IMR-90 (cell line): Measurements from ENCODE around the gene ADAM15.

Experiments
- CEBPB ChIP-seq: IDR thresholded peaks from 2 replicates; pipeline ENCODE4 v1.6.1; 2012; ENCODE audit warnings: low read depth, low read length, improper control_type of control experiment
- MAZ ChIP-seq: IDR thresholded peaks from 2 replicates; pipeline ENCODE4 v1.6.1; 2012; ENCODE audit warnings: low read depth, mild to moderate bottlenecking, low read length, improper control_type of control experiment, moderate library complexity, borderline replicate concordance
- MXI1 ChIP-seq: IDR thresholded peaks from 2 replicates; pipeline ENCODE4 v1.6.1; 2012; ENCODE audit warnings: low read depth, mild to moderate bottlenecking, low read length, moderate library complexity, borderline replicate concordance
- POLR2A ChIP-seq: IDR thresholded peaks from 2 replicates; pipeline ENCODE4 v1.6.1; 2012; ENCODE audit warnings: mild to moderate bottlenecking, low read depth, low read length
- RCOR1 ChIP-seq: IDR thresholded peaks from 2 replicates; pipeline ENCODE4 v1.6.1; 2012; ENCODE audit warnings: mild to moderate bottlenecking, low read length, improper control_type of control experiment; ENCODE audit not compliant: insufficient replicate concordance
- SMC3 ChIP-seq: fragments of 150-350 bp; IDR thresholded peaks from 2 replicates; pipeline ENCODE4 v1.6.1; 2016; ENCODE audit warnings: low read depth, mild to moderate bottlenecking, antibody characterized with exemption, low read length, moderate library complexity
- TF ChIP-seq, protein P1 (sequence below): conservative IDR thresholded peaks from 2 replicates; pipeline ENCODE4 v1.5.1; 2012; ENCODE audit warnings: mild to moderate bottlenecking, low read depth, low read length, improper control_type of control experiment

DNA sequence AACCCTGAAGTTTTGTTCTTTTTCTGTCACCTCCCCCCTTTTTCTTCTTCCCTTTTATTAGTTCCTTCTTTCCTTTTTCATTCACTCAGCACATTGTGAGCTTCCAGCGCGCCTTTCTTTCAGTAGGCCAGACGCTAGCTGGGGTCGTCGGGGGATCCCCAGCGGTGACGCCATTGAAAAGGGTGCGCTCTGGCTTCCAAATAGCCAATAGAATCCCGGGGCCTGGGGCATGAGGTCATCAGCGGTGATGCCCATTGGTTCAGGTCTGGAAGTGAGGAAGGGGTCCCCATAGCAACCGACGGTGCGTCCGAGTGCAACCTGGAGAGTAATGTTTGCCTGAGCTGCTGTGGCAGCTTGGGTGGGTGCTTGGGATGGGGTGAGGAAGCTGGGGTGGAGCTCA is 20.6 kb downstream of the ADAM15 start:
- TF ChIP-seq, protein P1, sequence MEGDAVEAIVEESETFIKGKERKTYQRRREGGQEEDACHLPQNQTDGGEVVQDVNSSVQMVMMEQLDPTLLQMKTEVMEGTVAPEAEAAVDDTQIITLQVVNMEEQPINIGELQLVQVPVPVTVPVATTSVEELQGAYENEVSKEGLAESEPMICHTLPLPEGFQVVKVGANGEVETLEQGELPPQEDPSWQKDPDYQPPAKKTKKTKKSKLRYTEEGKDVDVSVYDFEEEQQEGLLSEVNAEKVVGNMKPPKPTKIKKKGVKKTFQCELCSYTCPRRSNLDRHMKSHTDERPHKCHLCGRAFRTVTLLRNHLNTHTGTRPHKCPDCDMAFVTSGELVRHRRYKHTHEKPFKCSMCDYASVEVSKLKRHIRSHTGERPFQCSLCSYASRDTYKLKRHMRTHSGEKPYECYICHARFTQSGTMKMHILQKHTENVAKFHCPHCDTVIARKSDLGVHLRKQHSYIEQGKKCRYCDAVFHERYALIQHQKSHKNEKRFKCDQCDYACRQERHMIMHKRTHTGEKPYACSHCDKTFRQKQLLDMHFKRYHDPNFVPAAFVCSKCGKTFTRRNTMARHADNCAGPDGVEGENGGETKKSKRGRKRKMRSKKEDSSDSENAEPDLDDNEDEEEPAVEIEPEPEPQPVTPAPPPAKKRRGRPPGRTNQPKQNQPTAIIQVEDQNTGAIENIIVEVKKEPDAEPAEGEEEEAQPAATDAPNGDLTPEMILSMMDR = no peak
- TF ChIP-seq POLR2A (no peak), MXI1 (no peak), SMC3 (no peak), RCOR1 (no peak), CEBPB (no peak), MAZ (no peak)
